Brain microvascular endothelial cell (primary cell): Measurements from ENCODE around the gene FRRS1L.

Source experiments
- DNase-seq: peaks from one replicate; pipeline ENCODE4 v3.0.0-alpha.2; 2020
- H3K27ac ChIP-seq: fragments of 250-450 bp; sonication (Bioruptor Pico); 2 replicates; pipeline ENCODE4 v1.5.1; 2020; ENCODE audit warnings: mild to moderate bottlenecking, moderate library complexity
- H3K27me3 ChIP-seq: fragments of 250-450 bp; sonication (Bioruptor Pico); replicated peaks from 2 replicates; pipeline ENCODE4 v1.5.1; 2020; ENCODE audit warnings: mild to moderate bottlenecking
- H3K36me3 ChIP-seq: fragments of 250-450 bp; sonication (Bioruptor Pico); replicated peaks from 2 replicates; pipeline ENCODE4 v1.5.1; 2020; ENCODE audit warnings: mild to moderate bottlenecking
- H3K4me3 ChIP-seq: 2 replicates; pipeline ENCODE4 v1.5.1; 2011; ENCODE audit warnings: low read depth, mild to moderate bottlenecking, control low read depth, low read length, moderate library complexity
- in situ Hi-C: cut with HindIII; loops from 2 replicates; pipeline ENCODE4 v1.10.0; 2017; ENCODE audit warnings: low sequenced_read_pairs, low pct_ligation_motif_present
- TF ChIP-seq, protein P1 (sequence below): IDR thresholded peaks from 2 replicates; pipeline ENCODE4 v1.5.1; 2011; ENCODE audit warnings: low read depth, mild to moderate bottlenecking, moderate library complexity, low read length, control low read depth, inconsistent platforms; ENCODE audit errors: missing control alignments

The FRRS1L gene

DNA sequence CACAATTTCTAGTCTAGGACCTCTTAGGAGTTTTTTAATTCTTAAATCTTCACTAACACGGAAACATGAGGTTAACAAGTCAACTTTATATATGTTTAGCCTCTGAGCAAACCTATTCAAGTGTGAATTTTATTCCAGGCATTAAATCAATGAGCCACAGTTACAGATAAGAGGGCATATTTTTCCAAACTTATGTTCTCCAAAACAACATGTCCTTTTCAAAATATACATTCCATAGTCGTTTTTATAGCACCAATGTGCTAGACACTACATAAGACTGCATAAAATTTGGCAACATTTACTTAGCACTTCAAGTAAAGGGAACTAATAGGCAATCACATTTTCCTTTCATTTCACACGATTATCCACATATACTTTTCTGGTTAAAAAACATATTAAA is 53.8 kb downstream of the FRRS1L start:
- Histone ChIP-seq H3K27ac (no peak overlapping the region), H3K4me3 (no peak overlapping the region)
- TF ChIP-seq, protein P1, sequence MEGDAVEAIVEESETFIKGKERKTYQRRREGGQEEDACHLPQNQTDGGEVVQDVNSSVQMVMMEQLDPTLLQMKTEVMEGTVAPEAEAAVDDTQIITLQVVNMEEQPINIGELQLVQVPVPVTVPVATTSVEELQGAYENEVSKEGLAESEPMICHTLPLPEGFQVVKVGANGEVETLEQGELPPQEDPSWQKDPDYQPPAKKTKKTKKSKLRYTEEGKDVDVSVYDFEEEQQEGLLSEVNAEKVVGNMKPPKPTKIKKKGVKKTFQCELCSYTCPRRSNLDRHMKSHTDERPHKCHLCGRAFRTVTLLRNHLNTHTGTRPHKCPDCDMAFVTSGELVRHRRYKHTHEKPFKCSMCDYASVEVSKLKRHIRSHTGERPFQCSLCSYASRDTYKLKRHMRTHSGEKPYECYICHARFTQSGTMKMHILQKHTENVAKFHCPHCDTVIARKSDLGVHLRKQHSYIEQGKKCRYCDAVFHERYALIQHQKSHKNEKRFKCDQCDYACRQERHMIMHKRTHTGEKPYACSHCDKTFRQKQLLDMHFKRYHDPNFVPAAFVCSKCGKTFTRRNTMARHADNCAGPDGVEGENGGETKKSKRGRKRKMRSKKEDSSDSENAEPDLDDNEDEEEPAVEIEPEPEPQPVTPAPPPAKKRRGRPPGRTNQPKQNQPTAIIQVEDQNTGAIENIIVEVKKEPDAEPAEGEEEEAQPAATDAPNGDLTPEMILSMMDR, result no peak

DNA sequence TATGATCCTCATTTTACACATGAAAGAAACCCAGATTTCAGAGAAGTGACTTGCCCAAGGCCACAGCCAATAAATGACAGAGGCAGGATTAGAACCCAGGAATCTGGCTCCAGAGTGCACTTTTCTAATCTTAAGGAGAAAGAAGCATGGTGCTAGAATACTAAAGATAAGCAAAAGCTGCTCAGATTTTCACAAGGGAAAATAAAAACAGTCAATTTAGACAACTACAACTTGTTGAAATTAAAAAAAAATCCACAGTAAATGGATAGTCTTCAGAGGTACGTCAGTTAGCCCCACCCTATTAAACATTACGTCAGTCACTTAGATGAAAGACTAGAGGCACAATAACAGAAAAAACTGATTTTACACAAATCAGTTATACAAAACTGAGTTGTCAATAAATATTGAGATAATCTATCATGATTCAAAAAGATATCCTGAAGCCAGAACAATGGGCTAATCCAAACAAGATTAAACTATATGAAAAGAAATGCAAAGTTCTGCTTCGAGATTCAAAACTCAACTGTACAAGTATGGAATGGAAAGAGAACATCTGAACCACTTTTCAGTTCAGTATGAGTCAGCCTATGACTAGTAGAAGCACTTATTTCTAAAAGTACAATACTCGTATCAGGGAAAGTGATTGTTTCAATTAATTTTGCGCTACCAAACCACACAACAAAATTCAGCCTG is 56.6 kb downstream of the FRRS1L start:
- peak; percentile 27 for DNase-seq
- H3K27me3 ChIP-seq, result no peaks in the 10 kb centered on the region
- in situ Hi-C loops, result no loop called here
- TF ChIP-seq, protein P1, result no peak
- H3K4me3 ChIP-seq, result peak overlapping the region; percentile 21
- no peaks in the 10 kb centered on the region for H3K36me3 ChIP-seq
- H3K27ac ChIP-seq, result peak overlapping the region; percentile 70

More for the DNA sequence above, 53.8 kb downstream of the FRRS1L start:
- in situ Hi-C loops, result no loop called here
- DNase-seq, result no peak
- Histone ChIP-seq H3K36me3 (no peaks in the 10 kb centered on the region), H3K27me3 (no peaks in the 10 kb centered on the region)

DNA sequence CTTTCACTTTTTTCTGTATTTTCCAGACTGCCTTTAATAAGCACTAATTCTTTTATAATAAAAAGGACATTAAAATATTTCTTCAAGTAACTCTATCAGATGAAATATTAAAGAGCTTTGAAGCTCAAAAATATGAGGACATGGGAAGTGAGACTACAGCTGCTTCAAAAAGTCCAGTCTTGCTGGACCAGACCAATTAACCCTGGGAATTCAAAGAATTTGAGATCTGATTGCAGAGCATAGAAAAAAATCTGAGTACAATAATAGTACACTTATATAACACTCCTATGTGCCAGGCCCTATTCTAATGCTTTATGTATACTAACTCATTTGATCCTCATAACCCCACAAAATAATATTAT is 57.1 kb downstream of the FRRS1L start:
- no peaks in the 10 kb centered on the region for H3K36me3 ChIP-seq
- peak overlapping the region; percentile 70 for H3K27ac ChIP-seq
- H3K27me3 ChIP-seq, result no peaks in the 10 kb centered on the region
- H3K4me3 ChIP-seq, result no peak overlapping the region
- no peak for DNase-seq
- TF ChIP-seq, protein P1, result no peak
- in situ Hi-C loops, result no loop called here

DNA sequence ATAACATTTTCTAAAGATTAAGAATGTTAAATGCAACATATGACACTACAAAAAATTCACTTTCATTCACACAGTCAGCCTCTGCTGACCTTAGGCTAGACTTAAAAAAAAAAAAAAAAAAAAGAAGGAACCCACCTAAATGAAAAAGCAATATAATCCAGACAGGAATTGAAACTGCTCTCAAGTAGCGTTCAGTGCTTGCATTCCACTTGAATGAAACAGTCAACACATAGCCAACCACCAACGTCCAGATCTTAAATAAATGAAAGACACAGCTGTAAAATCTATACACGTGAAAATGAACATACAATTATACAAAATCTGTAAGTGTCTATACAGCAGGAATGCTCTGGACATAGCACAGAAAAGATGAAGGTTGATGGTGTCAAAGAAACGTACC is 58.7 kb downstream of the FRRS1L start:
- no peaks in the 10 kb centered on the region for H3K27me3 ChIP-seq
- TF ChIP-seq, protein P1, result no peak
- DNase-seq, result peak; percentile 53
- in situ Hi-C loops, result no loop called here
- no peaks in the 10 kb centered on the region for H3K36me3 ChIP-seq
- peak overlapping the region; percentile 93 for H3K27ac ChIP-seq
- no peak overlapping the region for H3K4me3 ChIP-seq

DNA sequence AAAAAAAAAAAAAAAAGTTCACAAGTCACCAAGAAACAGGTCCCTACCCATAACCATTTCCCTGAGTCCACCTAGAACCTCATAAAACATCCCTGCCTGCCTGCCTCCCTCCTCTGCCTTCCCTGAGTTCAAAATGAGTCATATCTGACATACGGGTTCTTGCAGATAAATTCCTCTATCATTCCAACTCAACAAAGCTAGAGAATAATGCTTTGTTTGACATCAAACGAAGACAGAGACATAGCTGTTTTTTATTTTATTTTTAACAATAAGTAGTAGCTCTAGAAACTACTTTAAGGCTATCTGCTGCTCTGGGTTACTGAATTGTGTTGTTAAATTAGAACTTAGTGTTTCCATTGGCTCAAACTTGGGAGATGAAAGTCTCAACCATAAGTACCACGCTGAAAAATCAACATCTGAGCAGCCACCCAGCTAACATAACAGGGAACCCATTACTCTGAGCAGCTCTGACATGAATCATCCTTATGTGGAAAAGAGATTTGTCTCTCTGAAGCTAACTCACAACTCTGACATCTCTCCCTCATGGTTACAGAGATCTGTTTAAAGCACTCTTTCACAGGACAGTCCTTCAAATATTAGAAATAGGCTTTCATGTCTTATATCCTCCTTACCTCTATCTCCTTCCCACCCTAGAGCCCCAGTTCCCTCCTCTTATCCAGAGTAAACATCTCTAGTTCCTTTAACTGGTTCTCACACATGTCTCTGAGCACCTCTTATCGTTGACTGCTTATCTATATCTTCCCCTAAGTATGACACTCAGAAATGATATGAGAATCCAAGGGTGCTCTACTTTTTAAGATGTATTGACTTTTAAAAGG is 59.4 kb downstream of the FRRS1L start:
- TF ChIP-seq, protein P1, result no peak
- DNase-seq, result peak; percentile 79
- in situ Hi-C loops, result no loop called here
- Histone ChIP-seq H3K27me3 (no peaks in the 10 kb centered on the region), H3K27ac (peak overlapping the region; percentile 93), H3K4me3 (peak overlapping the region; percentile 16), H3K36me3 (no peaks in the 10 kb centered on the region)
